Small intestine (tissue), 7 donors: ENCODE measurements around the gene HDAC4. TPM values are rescaled to one million over a fixed set of nuclear protein-coding genes. Genes with fewer than 3 reads are reported as not detected.

Experiments
- DNase-seq, 2 donors: peaks; one replicate each; pipeline versions ENCODE4 v3.0.0 to v3.0.0-alpha.2; 2013
- FAIRE-seq: peaks from 2 replicates; lab custom pipeline; 2012; peaks lifted over from hg19 to GRCh38; lab: Jason Lieb, UNC
- H3K27ac ChIP-seq, 3 donors: one replicate each; pipeline ENCODE4 v1.5.1; 2013; ENCODE audit warnings: low read length in 2 of 3, mild to moderate bottlenecking in 2 of 3, control low read depth in 1 of 3, inconsistent platforms in 1 of 3, low read depth in 1 of 3, moderate library complexity in 1 of 3
- H3K27me3 ChIP-seq, 3 donors: one replicate each; pipeline ENCODE4 v1.6.1; 2013; ENCODE audit warnings: low read length in 3 of 3, inconsistent platforms in 1 of 3; ENCODE audit not compliant: control insufficient read depth in 3 of 3, insufficient read depth in 3 of 3
- H3K36me3 ChIP-seq, 3 donors: one replicate each; pipeline ENCODE4 v1.6.1; 2013; ENCODE audit warnings: low read length in 3 of 3, inconsistent platforms in 1 of 3, low read depth in 1 of 3, mild to moderate bottlenecking in 1 of 3, moderate library complexity in 1 of 3; ENCODE audit not compliant: control insufficient read depth in 3 of 3, insufficient read depth in 2 of 3
- H3K4me1 ChIP-seq, 3 donors: one replicate each; pipeline ENCODE4 v1.6.1; 2013; ENCODE audit warnings: low read length in 2 of 3, inconsistent platforms in 1 of 3, low read depth in 1 of 3, mild to moderate bottlenecking in 1 of 3, moderate library complexity in 1 of 3; ENCODE audit not compliant: control insufficient read depth in 3 of 3, insufficient read depth in 2 of 3
- H3K4me3 ChIP-seq, 3 donors: one replicate each; pipeline ENCODE4 v1.5.1; 2013; ENCODE audit warnings: low read length in 3 of 3, control low read depth in 1 of 3, inconsistent platforms in 1 of 3, low read depth in 1 of 3, mild to moderate bottlenecking in 1 of 3, moderate library complexity in 1 of 3
- H3K9me3 ChIP-seq, 2 donors: one replicate each; pipeline ENCODE4 v1.6.1; 2013; ENCODE audit warnings: low read depth in 1 of 2, low read length in 1 of 2; ENCODE audit not compliant: control insufficient read depth in 2 of 2, insufficient read depth in 1 of 2
- WGBS, 3 donors: extraction: QIAGEN DNeasy Blood & Tissue Kit; methylation state at CpG; one replicate each; pipeline ENCODE4 v1.1.7; 2013; 5-methylcytosine and 5-hydroxymethylcytosine counted together
- polyA plus RNA-seq, 4 donors: library from polyadenylated mRNA; stranded (reverse) in 3 of 4; unstranded in 1 of 4; fragments of 200-250 nt in 3 of 4; fragments of 120-200 nt in 1 of 4; gene quantifications; one replicate each; pipeline versions ENCODE4 v1.2.1 to v1.2.3, GENCODE V29; 2013
- donor health status: healthy with polysubstance abuse.
- donor health status: control.
- donor health status: control.
- donor health status: Bipolar disorder and iron deficiency.
- donor health status: healthy.

HDAC4 gene
- polyA plus RNA-seq, 4 donors = 3.1 to 11.3 (median 5.9) TPM

- no peak for DNase-seq
- H3K27ac ChIP-seq = no peak overlapping the region
- no peaks in the 10 kb centered on the region for H3K4me1 ChIP-seq
- H3K36me3 ChIP-seq = peaks cover 5 to 83% (median 8%) of the 10 kb centered on the region in 3 donors
- WGBS, 3 donors = 94 to 96% (median 94%) methylated on average over 30 of the region's 30 CpGs
- FAIRE-seq = no peak
- no peaks in the 10 kb centered on the region for H3K9me3 ChIP-seq
- H3K4me3 ChIP-seq = no peak overlapping the region
- no peaks in the 10 kb centered on the region for H3K27me3 ChIP-seq
Measured at GRCh38 chr2:239103125-239104098, 297.4 kb downstream of the HDAC4 start.

- Histone ChIP-seq H3K27ac (no peak overlapping the region), H3K9me3 (no peaks in the 10 kb centered on the region), H3K4me3 (no peak overlapping the region), H3K36me3 (peaks cover 5 to 82% (median 8%) of the 10 kb centered on the region in 3 donors), H3K4me1 (no peaks in the 10 kb centered on the region), H3K27me3 (no peaks in the 10 kb centered on the region)
- WGBS, 3 donors = 69 to 82% (median 78%) methylated on average over 5 of the region's 5 CpGs
- DNase-seq (no peak), FAIRE-seq (no peak)
Measured at GRCh38 chr2:239102266-239102665, 298.6 kb downstream of the HDAC4 start.

GRCh38 chr2:239101807-239102206 lies 299.0 kb downstream of the HDAC4 start:
- Histone ChIP-seq H3K36me3 (peaks cover 5 to 79% (median 8%) of the 10 kb centered on the region in 3 donors), H3K27ac (no peak overlapping the region), H3K9me3 (no peaks in the 10 kb centered on the region), H3K4me1 (no peaks in the 10 kb centered on the region), H3K27me3 (no peaks in the 10 kb centered on the region), H3K4me3 (no peak overlapping the region)
- WGBS, 3 donors = 93 to 96% (median 94%) methylated on average over 16 to 24 of the region's 24 CpGs
- FAIRE-seq (no peak), DNase-seq (no peak)

- WGBS, 3 donors = 92 to 96% (median 96%) methylated on average over 15 of the region's 15 CpGs
- H3K36me3 ChIP-seq = peaks cover 5 to 73% (median 8%) of the 10 kb centered on the region in 3 donors
- no peak for FAIRE-seq
- no peak overlapping the region for H3K4me3 ChIP-seq
- H3K9me3 ChIP-seq = no peaks in the 10 kb centered on the region
- no peak for DNase-seq
- H3K4me1 ChIP-seq = no peaks in the 10 kb centered on the region
- no peaks in the 10 kb centered on the region for H3K27me3 ChIP-seq
- H3K27ac ChIP-seq = no peak overlapping the region
Measured at GRCh38 chr2:239101071-239101470, 299.7 kb downstream of the HDAC4 start.

GRCh38 chr2:239099474-239099873 lies 301.3 kb downstream of the HDAC4 start:
- Histone ChIP-seq H3K27me3 (no peaks in the 10 kb centered on the region), H3K36me3 (peaks cover 3 to 68% (median 8%) of the 10 kb centered on the region in 3 donors), H3K9me3 (no peaks in the 10 kb centered on the region), H3K27ac (no peak overlapping the region), H3K4me1 (no peaks in the 10 kb centered on the region), H3K4me3 (no peak overlapping the region)
- 94 to 98% (median 95%) methylated on average over 14 to 15 of the region's 15 CpGs for WGBS, 3 donors
- DNase-seq (no peak), FAIRE-seq (no peak)

- peaks cover 2 to 67% (median 9%) of the 10 kb centered on the region in 3 donors for H3K36me3 ChIP-seq
- H3K27ac ChIP-seq = no peak overlapping the region
- FAIRE-seq (no peak), DNase-seq (no peak)
- 75 to 83% (median 77%) methylated on average over 20 of the region's 20 CpGs for WGBS, 3 donors
- no peak overlapping the region for H3K4me3 ChIP-seq
- no peaks in the 10 kb centered on the region for H3K4me1 ChIP-seq
- no peaks in the 10 kb centered on the region for H3K9me3 ChIP-seq
- H3K27me3 ChIP-seq = no peaks in the 10 kb centered on the region
Measured at GRCh38 chr2:239098288-239098970, 302.4 kb downstream of the HDAC4 start.

- Histone ChIP-seq H3K36me3 (peaks cover 0 to 69% (median 9%) of the 10 kb centered on the region in 3 donors), H3K27ac (no peak overlapping the region), H3K4me3 (no peak overlapping the region), H3K4me1 (no peaks in the 10 kb centered on the region), H3K9me3 (no peaks in the 10 kb centered on the region), H3K27me3 (no peaks in the 10 kb centered on the region)
- FAIRE-seq (no peak), DNase-seq (no peak)
- 72 to 95% (median 87%) methylated on average over 12 of the region's 12 CpGs for WGBS, 3 donors
Measured at GRCh38 chr2:239097428-239097696, 303.5 kb downstream of the HDAC4 start.

- 88 to 93% (median 89%) methylated on average over 22 to 28 of the region's 28 CpGs for WGBS, 3 donors
- H3K36me3 ChIP-seq = peaks cover 0 to 67% (median 9%) of the 10 kb centered on the region in 3 donors
- no peaks in the 10 kb centered on the region for H3K27me3 ChIP-seq
- no peaks in the 10 kb centered on the region for H3K9me3 ChIP-seq
- H3K4me1 ChIP-seq = no peaks in the 10 kb centered on the region
- no peak overlapping the region for H3K27ac ChIP-seq
- DNase-seq (no peak), FAIRE-seq (no peak)
- no peak overlapping the region for H3K4me3 ChIP-seq
Measured at GRCh38 chr2:239096676-239097427, 304.0 kb downstream of the HDAC4 start.
